Neuronal stem cell (in vitro differentiated cells): ENCODE results near the gene INO80.

ENCODE experiments used
- DNase-seq: peaks from one replicate; pipeline ENCODE4 v3.0.0-alpha.2; 2013; ENCODE audit warnings: low spot score
- H2AFZ ChIP-seq: one replicate; pipeline ENCODE4 v1.6.1; 2013; ENCODE audit warnings: mild to moderate bottlenecking, low read length, inconsistent platforms
- H2AK5ac ChIP-seq: 2 replicates; pipeline ENCODE4 v1.6.1; 2013; ENCODE audit warnings: low read depth, mild to moderate bottlenecking, inconsistent platforms, low read length, moderate library complexity, mixed read lengths
- H2BK120ac ChIP-seq: 2 replicates; pipeline ENCODE4 v1.6.1; 2013; ENCODE audit warnings: low read depth, mild to moderate bottlenecking, inconsistent platforms, low read length, moderate library complexity, mixed read lengths
- H2BK12ac ChIP-seq: one replicate; pipeline ENCODE4 v1.6.1; 2013; ENCODE audit warnings: low read length, inconsistent platforms
- H2BK15ac ChIP-seq: 2 replicates; pipeline ENCODE4 v1.6.1; 2013; ENCODE audit warnings: mild to moderate bottlenecking, low read length, inconsistent platforms, mixed read lengths
- H2BK5ac ChIP-seq: one replicate; pipeline ENCODE4 v1.6.1; 2013; ENCODE audit warnings: inconsistent platforms, mild to moderate bottlenecking, low read length, moderate library complexity
- H3K14ac ChIP-seq: one replicate; pipeline ENCODE4 v1.6.1; 2013; ENCODE audit warnings: low read length, inconsistent platforms
- H3K18ac ChIP-seq: 2 replicates; pipeline ENCODE4 v1.6.1; 2013; ENCODE audit warnings: low read length, inconsistent platforms
- H3K23ac ChIP-seq: 2 replicates; pipeline ENCODE4 v1.6.1; 2013; ENCODE audit warnings: low read depth, mild to moderate bottlenecking, mixed read lengths, low read length, inconsistent platforms; ENCODE audit not compliant: poor library complexity
- H3K27ac ChIP-seq: replicated peaks from 3 replicates; pipeline ENCODE4 v1.5.1; 2013; ENCODE audit warnings: low read length, inconsistent platforms
- H3K27me3 ChIP-seq, 3 experiments: 2 replicates each; pipeline ENCODE4 v1.6.1; 2013; ENCODE audit warnings: low read length in 3 of 3, mild to moderate bottlenecking in 2 of 3, inconsistent platforms in 1 of 3, low read depth in 1 of 3, mixed read lengths in 1 of 3, moderate library complexity in 1 of 3; ENCODE audit not compliant: control insufficient read depth in 3 of 3, insufficient read depth in 3 of 3
- H3K36me3 ChIP-seq, 2 donors: replicated peaks in 1 of 2; 2 replicates each; pipeline ENCODE4 v1.6.1; 2013; ENCODE audit warnings: low read length in 2 of 2; ENCODE audit not compliant: control insufficient read depth in 2 of 2, insufficient read depth in 2 of 2
- H3K4ac ChIP-seq: 2 replicates; pipeline ENCODE4 v1.6.1; 2013; ENCODE audit warnings: inconsistent platforms, mild to moderate bottlenecking, low read length, moderate library complexity
- H3K4me1 ChIP-seq, 2 donors: 1 replicate in 1 of 2; 2 replicates in 1 of 2; pipeline ENCODE4 v1.6.1; 2013; ENCODE audit warnings: low read length in 2 of 2, low read depth in 1 of 2; ENCODE audit not compliant: control insufficient read depth in 2 of 2, insufficient read depth in 1 of 2
- H3K4me2 ChIP-seq: one replicate; pipeline ENCODE4 v1.6.1; 2013; ENCODE audit warnings: mild to moderate bottlenecking, low read length, inconsistent platforms; ENCODE audit not compliant: insufficient read depth, poor library complexity, severe bottlenecking
- H3K4me3 ChIP-seq, 2 donors: 2 replicates each; pipeline ENCODE4 v1.5.1; 2013; ENCODE audit warnings: low read length in 2 of 2, mild to moderate bottlenecking in 2 of 2, inconsistent platforms in 1 of 2, moderate library complexity in 1 of 2
- H3K79me1 ChIP-seq: one replicate; pipeline ENCODE4 v1.6.1; 2013; ENCODE audit warnings: low read depth, mild to moderate bottlenecking, inconsistent platforms, low read length, moderate library complexity
- H3K9ac ChIP-seq: one replicate; pipeline ENCODE4 v1.6.1; 2013; ENCODE audit warnings: mild to moderate bottlenecking, low read depth, low read length, inconsistent platforms; ENCODE audit not compliant: poor library complexity
- H3K9me3 ChIP-seq, 2 donors: replicated peaks in 1 of 2; 2 replicates each; pipeline versions ENCODE3 to v1.6.1; 2013; ENCODE audit warnings: low read length in 2 of 2, mild to moderate bottlenecking in 2 of 2, inconsistent platforms in 1 of 2, low read depth in 1 of 2, mixed read lengths in 1 of 2, moderate library complexity in 1 of 2; ENCODE audit not compliant: control insufficient read depth in 2 of 2, insufficient read depth in 1 of 2
- H4K8ac ChIP-seq: one replicate; pipeline ENCODE4 v1.6.1; 2013; ENCODE audit warnings: low read depth, mild to moderate bottlenecking, inconsistent platforms, low read length, moderate library complexity
- H4K91ac ChIP-seq: one replicate; pipeline ENCODE4 v1.6.1; 2013; ENCODE audit warnings: low read length, low read depth, mild to moderate bottlenecking, inconsistent platforms; ENCODE audit not compliant: poor library complexity
- WGBS, 2 donors: extraction: QIAGEN DNeasy Blood & Tissue Kit; methylation state at CpG; one replicate each; pipeline ENCODE4 v1.1.7; 2013; ENCODE audit warnings: missing lambda C conversion rate in 2 of 2, mixed read lengths in 1 of 2; ENCODE audit not compliant: insufficient read length in 2 of 2, insufficient replicate concordance in 1 of 2; ENCODE audit errors: extremely low coverage in 2 of 2; 5-methylcytosine and 5-hydroxymethylcytosine counted together

Gene INO80

DNA sequence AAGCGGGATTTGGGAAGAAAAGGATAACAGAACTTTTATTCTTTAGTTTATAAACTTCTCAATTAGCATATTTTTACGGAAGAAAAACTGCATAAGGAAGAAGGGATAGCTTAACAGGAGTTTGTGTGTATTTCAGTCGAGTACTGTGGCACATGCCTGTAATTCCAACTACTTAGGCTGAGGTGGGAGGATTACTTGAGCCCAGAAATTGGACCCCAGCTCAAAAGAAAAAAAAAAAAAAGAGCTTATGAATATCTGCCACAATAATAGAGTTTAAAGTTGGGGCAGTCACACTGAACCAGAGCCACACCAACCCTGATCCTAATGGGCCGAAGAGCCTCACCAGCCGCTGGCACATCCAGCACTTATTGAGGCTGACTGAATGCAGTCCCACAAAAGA lies 131.7 kb downstream of the INO80 start:
- Histone ChIP-seq H3K4me1 (no peaks in the 10 kb centered on the region), H2BK120ac (no peak overlapping the region), H2AFZ (no peak overlapping the region), H3K27me3 (no peaks in the 10 kb centered on the region), H3K4me3 (no peak overlapping the region), H3K18ac (no peak overlapping the region), H3K4me2 (no peak overlapping the region), H2BK12ac (no peak overlapping the region), H3K36me3 (peaks cover 47 to 96% of the 10 kb centered on the region in 2 donors), H3K79me1 (no peaks in the 10 kb centered on the region), H2BK5ac (no peak overlapping the region), H3K4ac (no peak overlapping the region), H3K23ac (no peak overlapping the region), H3K27ac (no peak overlapping the region), H3K9me3 (peaks cover 0 to 2% of the 10 kb centered on the region in 2 donors), H3K9ac (no peak overlapping the region), H2AK5ac (no peak overlapping the region), H2BK15ac (no peak overlapping the region), H4K91ac (no peak overlapping the region), H3K14ac (no peak overlapping the region), H4K8ac (no peak overlapping the region)
- no CpG with 5 or more reads among the region's 5 CpGs for WGBS, 2 donors
- DNase-seq = no peak

DNA sequence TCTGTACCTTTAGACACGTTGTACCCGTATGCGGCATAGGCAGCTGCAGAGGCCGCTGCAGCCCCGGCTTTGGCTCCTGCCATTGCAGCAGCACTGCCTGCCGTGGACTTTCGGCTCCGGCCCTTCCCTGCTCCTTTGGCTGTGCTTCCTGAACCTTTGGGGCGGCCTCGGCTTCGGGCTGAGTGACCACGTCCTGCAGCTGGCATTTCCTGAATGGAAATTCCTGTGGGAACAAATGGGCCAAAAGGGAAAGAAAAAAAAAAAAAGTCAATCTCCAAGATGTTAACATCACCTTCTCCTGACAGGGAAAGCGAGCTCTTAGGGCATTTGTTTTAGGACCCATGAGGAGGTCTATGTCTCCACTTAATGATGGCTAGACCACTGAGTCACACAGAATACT lies 133.2 kb downstream of the INO80 start:
- H3K27me3 ChIP-seq = no peaks in the 10 kb centered on the region
- no peak overlapping the region for H3K4ac ChIP-seq
- no peak overlapping the region for H3K9ac ChIP-seq
- no peaks in the 10 kb centered on the region for H3K79me1 ChIP-seq
- H3K36me3 ChIP-seq = peaks cover 56 to 100% of the 10 kb centered on the region in 2 donors
- no peak overlapping the region for H4K91ac ChIP-seq
- H4K8ac ChIP-seq = no peak overlapping the region
- no peak overlapping the region for H3K14ac ChIP-seq
- H2BK12ac ChIP-seq = no peak overlapping the region
- DNase-seq = no peak
- H2AFZ ChIP-seq = no peak overlapping the region
- no peak overlapping the region for H3K18ac ChIP-seq
- no peak overlapping the region for H2BK15ac ChIP-seq
- H3K4me3 ChIP-seq = no peak overlapping the region
- no peak overlapping the region for H2AK5ac ChIP-seq
- no peak overlapping the region for H3K23ac ChIP-seq
- H3K4me2 ChIP-seq = no peak overlapping the region
- no CpG with 5 or more reads among the region's 13 CpGs for WGBS, 2 donors
- H3K27ac ChIP-seq = no peak overlapping the region
- H2BK120ac ChIP-seq = no peak overlapping the region
- H3K4me1 ChIP-seq = no peaks in the 10 kb centered on the region
- H2BK5ac ChIP-seq = no peak overlapping the region
- H3K9me3 ChIP-seq = peaks cover 0 to 2% of the 10 kb centered on the region in 2 donors

DNA sequence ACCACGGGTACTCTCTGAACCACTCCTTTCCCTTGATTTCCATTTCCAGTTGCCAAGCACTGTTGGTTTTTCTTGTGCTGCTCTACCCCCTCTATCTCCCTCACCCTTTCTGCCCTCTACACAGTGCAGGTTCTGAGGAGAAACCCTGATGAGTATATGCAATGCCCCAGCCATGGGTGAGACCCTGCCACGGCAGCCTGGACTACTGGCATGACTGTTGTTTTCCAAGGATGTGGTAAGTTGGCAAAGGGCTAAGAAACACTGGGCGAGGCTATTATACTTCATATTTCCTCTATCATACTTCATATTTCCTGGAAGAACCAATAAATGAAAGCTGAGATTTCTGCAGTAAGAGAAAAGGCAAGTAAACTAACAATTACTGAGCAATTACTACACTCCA lies 134.9 kb downstream of the INO80 start:
- no peak for DNase-seq
- H3K4ac ChIP-seq = no peak overlapping the region
- H2BK120ac ChIP-seq = no peak overlapping the region
- H3K23ac ChIP-seq = no peak overlapping the region
- H2AK5ac ChIP-seq = no peak overlapping the region
- no peak overlapping the region for H2AFZ ChIP-seq
- no peak overlapping the region for H2BK15ac ChIP-seq
- H3K27me3 ChIP-seq = no peaks in the 10 kb centered on the region
- no peak overlapping the region for H2BK5ac ChIP-seq
- H3K18ac ChIP-seq = no peak overlapping the region
- H3K4me3 ChIP-seq = no peak overlapping the region
- H3K36me3 ChIP-seq = peaks cover 48 to 100% of the 10 kb centered on the region in 2 donors
- H2BK12ac ChIP-seq = no peak overlapping the region
- no CpG with 5 or more reads among the region's 3 CpGs for WGBS, 2 donors
- H3K14ac ChIP-seq = no peak overlapping the region
- no peak overlapping the region for H3K4me2 ChIP-seq
- no peak overlapping the region for H4K8ac ChIP-seq
- H3K9me3 ChIP-seq = peaks cover 0 to 2% of the 10 kb centered on the region in 2 donors
- H3K79me1 ChIP-seq = no peaks in the 10 kb centered on the region
- no peaks in the 10 kb centered on the region for H3K4me1 ChIP-seq
- no peak overlapping the region for H3K27ac ChIP-seq
- H4K91ac ChIP-seq = no peak overlapping the region
- H3K9ac ChIP-seq = no peak overlapping the region

DNA sequence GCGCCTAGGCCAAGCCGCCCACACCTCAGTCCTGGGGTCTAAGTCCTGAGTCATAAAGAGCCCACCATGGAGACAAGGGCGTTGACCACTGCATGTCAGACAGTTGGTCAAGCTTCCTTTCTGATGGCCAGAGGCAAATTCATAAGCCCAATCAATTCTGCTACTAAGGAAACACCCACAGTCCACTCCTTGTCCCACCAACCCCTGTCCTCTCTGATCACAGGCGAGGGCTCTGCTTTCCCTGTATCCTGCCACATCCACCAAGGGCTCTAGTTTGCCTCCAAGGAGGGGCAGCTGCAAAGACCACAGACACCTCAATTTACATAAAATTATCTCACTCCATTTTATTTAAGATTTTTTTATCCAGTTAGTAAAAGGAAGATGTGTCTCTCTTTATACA lies 137.5 kb downstream of the INO80 start:
- Histone ChIP-seq H2BK12ac (no peak overlapping the region), H2BK5ac (no peak overlapping the region), H3K18ac (no peak overlapping the region), H4K8ac (no peak overlapping the region), H3K9me3 (peaks cover 0 to under 1% of the 10 kb centered on the region in 2 donors), H2BK120ac (no peak overlapping the region), H3K9ac (no peak overlapping the region), H3K4me2 (no peak overlapping the region), H3K27ac (no peak overlapping the region), H2BK15ac (no peak overlapping the region), H3K4me3 (no peak overlapping the region), H3K4ac (no peak overlapping the region), H3K27me3 (no peaks in the 10 kb centered on the region), H2AK5ac (no peak overlapping the region), H2AFZ (no peak overlapping the region), H3K36me3 (peaks cover 36 to 79% of the 10 kb centered on the region in 2 donors), H3K14ac (no peak overlapping the region), H3K4me1 (no peaks in the 10 kb centered on the region), H3K23ac (no peak overlapping the region), H4K91ac (no peak overlapping the region), H3K79me1 (no peaks in the 10 kb centered on the region)
- no peak for DNase-seq
- WGBS, 2 donors = no CpG with 5 or more reads among the region's 4 CpGs
